Left ventricle myocardium superior (tissue), 1 donor: ENCODE data around the gene TSEN54. TPM values are rescaled to one million over a fixed set of nuclear protein-coding genes. Genes with fewer than 3 reads are reported as not detected.
A peak's percentile ranks its signal among the peaks of the same experiment; 100 is the strongest.

Experiments
- ATAC-seq: fragments of 200-7000 bp; cut with Tn5 transposase; one replicate; pipeline ENCODE4 v1.9.1; 2020; ENCODE audit warnings: mild to moderate bottlenecking, moderate library complexity
- DNase-seq: peaks from one replicate; pipeline ENCODE4 v3.0.0-alpha.2; 2020
- intact Hi-C: fragments of 100-400 bp; cut with micrococcal nuclease; formaldehyde crosslinking; loops from one replicate; pipeline ENCODE4 v1.11.0; 2022
- total RNA-seq: library from RNA; stranded (reverse); fragmentation: NEBNext Ultra II Directional; extraction: Animal tissue kit (Norgen Biotek cat#: 25700); gene quantifications from one replicate; pipeline ENCODE4 v1.2.1, GENCODE V29; 2021
- donor health status: DM: no; HTN: yes; CAD: no; lungs with severe emphysema.

Gene TSEN54
- total RNA-seq, 1 donor from 2014 or later = 8.3 TPM

DNA sequence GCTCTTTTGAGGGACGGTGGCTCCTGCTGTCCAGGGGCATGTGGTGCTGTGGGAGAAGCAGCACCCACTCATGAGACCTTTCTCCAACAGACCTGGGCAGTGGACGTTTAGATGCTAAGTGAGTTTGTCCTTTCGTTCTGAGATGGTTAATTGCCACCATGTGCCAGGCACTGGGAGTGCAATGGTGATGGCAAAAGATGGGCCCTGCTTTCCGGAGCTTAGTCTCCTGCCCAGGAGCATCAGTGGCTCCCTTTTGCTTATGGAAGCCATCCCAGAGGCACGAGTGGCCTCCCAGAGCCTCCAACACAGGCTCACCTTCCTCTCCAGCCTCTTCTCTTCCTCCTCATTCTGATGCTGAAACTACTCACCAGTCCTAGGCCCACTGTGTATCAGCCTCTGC lies 29.4 kb upstream of the TSEN54 start:
- intact Hi-C loops = no loop called here
- ATAC-seq (no peak), DNase-seq (no peak)

DNA sequence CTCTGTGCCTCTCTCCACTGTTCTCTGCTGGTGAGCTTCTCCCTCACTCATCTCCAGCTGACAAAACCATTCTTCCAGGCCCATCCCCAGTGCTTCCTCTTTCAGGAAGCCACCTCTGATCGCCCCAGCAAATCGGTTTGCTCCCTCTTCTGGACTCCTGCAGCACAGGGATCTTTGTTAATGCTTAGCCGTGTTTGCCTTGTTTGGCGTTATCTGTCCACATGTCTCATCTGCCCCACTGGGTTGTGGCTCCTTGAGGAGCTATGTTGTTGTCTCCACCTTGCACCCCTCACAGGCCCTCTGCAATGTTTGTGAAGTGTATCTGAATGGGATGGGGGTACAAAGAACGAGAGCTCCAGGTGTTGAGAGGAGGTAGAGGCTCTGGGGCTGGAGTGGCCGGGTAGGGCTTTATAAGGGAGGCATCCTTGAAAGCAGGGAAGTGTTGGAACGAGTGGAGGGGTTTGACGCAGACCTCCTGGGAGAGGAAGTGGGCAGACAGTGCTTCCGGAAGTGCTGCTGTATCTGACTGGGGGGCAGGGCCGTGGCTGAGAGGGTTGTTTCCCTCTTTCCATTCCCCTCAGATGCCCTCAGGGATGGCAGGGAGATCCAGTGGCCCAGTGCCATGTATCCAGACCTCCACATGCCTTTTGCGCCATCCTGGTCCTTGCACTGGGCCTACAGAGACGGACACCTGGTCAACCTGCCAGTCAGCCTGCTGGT lies 28.8 kb upstream of the TSEN54 start:
- intact Hi-C loops = no loop called here
- DNase-seq = peak; percentile 56

DNA sequence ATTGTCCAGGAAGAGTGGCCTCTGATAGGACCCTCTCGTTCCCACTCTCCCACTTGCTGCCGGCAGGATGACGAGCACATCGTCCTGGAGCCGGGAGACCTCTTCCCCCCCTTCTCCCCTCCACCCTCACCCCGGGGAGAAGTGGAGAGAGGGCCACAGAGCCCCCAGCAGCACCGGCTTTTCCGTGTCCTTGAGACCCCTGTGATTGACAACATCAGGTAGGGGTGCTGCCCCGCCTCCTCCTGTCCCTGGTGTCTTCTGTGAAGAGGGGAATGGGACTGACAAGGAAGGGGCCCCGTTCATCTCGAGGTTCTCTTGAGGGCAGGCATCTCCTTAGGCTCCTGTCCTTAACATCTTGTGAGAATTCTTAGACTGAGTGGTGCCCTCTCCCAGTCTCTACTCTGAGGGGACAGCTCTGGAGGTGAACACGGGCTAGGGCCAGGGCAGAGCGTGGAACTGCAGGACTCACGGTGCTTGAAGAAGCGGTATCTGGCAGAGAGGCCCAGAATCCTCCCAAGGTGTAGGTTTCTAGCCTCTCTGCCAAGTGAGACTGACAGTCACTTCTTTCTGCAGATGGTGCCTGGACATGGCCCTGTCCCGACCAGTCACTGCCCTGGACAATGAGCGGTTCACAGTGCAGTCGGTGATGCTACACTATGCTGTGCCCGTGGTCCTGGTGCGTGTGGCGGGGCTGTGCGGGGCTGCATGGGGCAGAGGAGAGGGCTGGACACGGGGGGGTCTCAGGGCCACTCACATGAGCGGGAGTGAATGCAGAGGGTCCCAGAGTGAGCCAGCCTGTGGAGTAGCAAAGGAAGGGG lies 27.4 kb upstream of the TSEN54 start:
- no peak for DNase-seq
- ATAC-seq = no peak
- intact Hi-C loops = no loop called here

More for the DNA sequence above, 28.8 kb upstream of the TSEN54 start:
- peak; percentile 45 for ATAC-seq

DNA sequence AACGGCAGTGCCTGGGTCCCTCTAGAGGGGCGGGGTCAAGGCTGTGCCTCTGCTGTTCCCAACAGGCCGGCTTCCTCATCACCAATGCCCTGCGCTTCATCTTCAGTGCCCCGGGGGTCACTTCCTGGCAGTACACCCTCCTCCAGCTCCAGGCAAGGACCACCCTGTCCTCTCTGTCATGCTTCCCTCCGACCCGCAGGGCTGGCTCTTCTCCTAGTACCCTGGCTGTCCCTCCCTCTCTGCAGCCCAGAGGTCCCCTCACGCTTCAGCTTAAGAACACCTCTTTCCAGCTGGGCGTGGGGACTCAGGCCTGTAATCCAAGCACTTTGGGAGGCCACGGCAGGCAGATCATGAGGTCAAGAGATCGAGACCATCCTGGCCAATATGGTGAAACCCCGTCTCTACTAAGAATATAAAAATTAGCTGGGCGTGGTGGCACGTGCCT lies 26.8 kb upstream of the TSEN54 start:
- intact Hi-C loops = no loop called here
- ATAC-seq = no peak
- DNase-seq = no peak

DNA sequence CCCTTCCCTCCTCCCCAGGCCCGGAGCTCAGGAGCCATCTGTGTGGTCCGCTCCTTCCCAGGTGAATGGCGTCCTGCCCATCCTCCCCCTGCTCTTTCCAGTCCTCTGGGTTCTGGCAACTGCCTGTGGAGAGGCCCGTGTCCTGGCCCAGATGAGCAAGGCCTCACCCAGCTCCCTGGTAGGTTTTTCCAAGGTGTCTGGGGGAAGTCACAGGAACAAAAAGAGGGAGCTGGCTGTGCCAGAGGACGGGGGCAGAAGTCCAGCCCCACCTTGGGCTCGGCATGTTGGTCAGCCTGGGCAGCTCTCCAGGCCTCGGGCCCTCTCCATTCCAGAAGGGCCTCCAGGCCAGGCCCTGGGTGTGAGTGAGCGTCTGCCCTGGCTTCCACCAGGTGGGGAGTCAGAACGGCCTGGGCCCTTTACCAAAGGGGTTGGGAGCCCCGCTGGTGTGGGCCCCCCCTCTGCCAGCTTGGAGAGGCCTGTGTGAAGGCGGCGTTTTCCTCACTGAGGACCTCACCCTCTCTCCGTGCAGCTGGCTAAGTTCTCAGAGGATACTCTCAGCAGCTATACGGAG lies 26.1 kb upstream of the TSEN54 start:
- ATAC-seq = no peak
- peak; percentile 29 for DNase-seq
- intact Hi-C loops = no loop called here

DNA sequence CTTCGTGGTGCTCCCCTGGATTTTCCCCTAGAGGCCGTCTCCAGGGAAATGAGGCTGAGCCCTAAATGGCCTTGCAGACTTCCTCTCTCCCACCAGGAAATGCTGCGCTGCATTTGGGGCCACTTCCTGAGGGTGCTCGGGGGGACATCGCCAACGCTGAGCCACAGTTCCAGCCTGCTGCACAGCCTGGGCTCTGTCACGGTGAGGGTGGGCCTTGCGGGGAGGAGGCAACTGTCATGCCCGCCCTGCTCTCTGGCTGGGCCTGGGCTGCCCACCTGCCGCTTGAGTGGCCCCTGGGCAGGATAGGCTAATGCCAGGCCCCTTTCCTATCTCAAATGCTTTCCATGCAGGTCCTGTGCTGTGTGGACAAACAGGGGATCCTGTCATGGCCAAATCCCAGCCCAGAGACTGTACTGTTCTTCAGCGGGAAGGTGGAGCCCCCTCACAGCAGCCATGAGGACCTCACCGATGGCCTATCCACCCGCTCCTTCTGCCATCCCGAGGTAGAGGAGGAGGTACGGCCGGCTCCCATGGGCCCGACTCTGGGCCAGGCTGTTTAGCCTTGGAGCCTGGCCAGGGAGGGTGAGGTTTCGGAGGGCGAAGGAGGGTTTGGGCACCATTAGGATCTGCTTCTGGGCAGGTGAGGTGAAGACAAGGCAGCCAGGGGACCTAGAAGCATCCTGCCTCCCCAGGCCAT lies 25.2 kb upstream of the TSEN54 start:
- DNase-seq (no peak), ATAC-seq (no peak)
- intact Hi-C loops = no loop called here

DNA sequence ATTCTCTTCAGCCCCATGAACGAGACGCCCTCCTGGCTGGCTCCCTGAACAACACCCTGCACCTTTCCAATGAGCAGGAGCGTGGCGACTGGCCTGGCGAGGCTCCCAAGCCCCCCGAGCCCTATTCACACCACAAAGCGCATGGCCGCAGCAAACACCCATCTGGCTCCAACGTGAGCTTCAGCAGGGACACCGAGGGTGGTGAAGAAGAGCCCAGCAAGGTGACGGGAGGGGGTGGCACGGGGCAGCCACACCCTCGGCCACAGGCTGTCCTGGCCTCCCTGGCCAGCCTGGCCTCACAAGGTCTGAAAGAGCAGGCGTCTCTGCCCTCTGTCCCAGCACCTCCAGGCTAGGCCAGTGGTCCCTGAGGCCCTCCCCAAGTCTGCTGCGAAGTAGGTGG lies 24.6 kb upstream of the TSEN54 start:
- ATAC-seq = no peak
- intact Hi-C loops = no loop called here

DNA sequence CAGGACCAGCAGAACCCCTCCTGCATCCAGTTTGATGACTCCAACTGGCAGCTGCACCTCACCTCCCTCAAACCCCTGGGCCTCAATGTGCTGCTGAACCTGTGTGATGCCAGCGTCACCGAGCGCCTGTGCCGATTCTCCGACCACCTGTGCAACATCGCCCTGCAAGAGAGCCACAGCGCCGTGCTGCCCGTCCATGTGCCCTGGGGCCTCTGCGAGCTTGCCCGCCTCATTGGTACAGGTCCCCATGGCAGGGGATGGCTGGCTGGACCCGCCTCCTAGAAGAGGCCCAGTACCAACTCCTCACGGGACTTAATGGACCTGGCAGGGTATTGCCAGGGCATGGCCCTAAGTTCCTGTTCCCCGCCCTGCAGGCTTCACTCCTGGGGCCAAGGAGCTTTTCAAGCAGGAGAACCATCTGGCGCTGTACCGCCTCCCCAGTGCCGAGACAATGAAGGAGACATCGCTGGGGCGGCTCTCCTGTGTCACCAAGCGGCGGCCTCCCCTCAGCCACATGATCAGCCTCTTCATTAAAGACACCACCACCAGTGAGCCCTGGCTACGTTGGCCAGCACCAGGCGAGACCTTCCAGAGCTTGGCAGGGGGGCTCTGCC lies 23.7 kb upstream of the TSEN54 start:
- intact Hi-C loops = no loop called here
- ATAC-seq (no peak), DNase-seq (no peak)

More for the DNA sequence above, 24.6 kb upstream of the TSEN54 start:
- no peak for DNase-seq

DNA sequence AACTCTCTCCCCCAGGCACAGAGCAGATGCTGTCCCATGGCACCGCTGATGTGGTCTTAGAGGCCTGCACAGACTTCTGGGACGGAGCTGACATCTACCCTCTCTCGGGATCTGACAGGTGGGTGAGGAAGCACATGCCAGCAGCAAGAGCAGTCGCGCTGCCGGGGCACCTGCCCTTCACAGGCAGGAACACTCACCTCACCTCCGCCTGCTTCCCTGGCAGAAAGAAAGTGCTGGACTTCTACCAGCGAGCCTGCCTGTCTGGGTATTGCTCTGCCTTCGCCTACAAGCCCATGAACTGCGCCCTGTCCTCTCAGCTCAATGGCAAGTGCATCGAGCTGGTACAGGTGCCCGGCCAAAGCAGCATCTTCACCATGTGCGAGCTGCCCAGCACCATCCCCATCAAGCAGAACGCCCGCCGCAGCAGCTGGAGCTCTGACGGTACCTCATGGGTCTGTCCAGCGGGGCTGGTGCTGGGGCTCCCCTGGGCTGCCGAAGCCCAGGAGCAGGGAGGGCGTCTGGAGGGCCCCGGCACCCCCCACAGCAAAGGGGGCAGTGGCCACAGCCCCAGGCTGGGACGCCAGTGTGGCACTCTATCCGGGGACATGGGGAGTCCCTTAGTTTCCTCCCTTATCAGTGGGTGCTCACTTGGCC lies 22.7 kb upstream of the TSEN54 start:
- intact Hi-C loops = no loop called here
- no peak for ATAC-seq
- DNase-seq = no peak

DNA sequence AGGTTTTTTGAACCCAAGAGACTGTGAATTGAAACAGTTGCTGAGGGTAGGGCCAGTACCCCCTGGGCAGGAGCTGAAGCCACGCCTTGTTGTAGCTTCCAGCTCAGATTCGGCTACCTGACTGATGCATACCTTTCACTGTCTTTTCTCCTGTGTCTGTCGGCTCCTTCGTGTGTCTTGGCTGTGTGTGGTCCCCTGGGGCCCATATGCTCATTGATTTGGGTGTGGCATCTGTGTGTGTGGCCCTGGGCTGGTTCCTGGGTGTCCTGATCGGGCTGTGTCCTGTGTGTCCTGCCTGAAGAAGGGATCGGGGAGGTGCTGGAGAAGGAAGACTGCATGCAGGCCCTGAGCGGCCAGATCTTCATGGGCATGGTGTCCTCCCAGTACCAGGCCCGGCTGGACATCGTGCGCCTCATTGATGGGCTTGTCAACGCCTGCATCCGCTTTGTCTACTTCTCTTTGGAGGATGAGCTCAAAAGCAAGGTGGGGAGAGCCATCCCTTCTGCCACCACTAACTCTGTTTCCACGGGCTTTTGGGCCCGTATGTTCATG lies 21.9 kb upstream of the TSEN54 start:
- ATAC-seq = no peak
- no peak for DNase-seq
- intact Hi-C loops = no loop called here

DNA sequence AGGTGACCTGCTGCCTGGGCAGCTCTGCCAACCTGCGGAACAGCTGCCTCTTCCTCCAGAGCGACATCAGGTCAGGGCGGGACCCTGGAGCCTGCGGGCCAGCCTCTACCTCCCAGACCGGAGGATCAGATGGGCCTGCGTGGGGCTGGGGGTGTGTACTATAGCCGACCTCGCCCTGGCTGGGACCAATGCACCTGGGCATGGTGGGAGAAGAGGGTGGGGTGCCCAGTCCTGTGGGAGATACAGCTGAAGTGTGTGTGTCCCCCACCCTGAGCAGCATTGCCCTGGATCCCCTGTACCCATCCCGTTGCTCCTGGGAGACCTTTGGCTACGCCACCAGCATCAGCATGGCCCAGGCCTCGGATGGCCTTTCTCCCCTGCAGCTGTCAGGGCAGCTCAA lies 20.3 kb upstream of the TSEN54 start:
- intact Hi-C loops = no loop called here
- ATAC-seq = no peak
- DNase-seq = peak; percentile 28

DNA sequence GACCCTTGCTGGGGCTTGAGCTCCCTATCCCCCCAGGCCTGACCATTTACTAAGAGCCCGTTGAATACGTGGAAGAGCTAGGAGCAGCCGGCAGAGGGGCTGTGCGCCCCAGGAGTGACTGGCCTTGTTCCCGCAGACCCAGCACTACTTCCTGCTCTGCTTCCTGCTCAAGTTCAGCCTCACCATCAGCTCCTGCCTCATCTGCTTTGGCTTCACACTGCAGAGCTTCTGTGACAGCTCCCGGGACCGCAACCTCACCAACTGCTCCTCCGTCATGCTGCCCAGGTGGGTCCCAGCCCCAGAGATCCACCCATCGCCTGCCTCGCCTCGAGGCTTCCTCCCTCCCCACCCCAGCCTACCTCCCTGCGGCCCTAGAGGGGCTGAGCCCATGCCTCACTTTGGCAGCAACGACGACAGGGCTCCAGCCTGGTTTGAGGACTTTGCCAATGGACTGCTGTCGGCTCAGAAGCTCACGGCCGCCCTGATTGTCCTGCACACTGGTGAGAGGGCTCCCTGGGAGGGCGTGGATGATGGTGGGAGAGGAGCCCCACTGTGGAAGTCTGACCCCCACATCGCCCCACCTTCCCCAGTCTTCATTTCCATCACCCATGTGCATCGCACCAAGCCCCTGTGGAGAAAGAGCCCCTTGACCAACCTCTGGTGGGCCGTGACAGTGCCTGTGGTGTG lies 18.1 kb upstream of the TSEN54 start:
- intact Hi-C loops = no loop called here
- DNase-seq (peak; percentile 31), ATAC-seq (no peak)

DNA sequence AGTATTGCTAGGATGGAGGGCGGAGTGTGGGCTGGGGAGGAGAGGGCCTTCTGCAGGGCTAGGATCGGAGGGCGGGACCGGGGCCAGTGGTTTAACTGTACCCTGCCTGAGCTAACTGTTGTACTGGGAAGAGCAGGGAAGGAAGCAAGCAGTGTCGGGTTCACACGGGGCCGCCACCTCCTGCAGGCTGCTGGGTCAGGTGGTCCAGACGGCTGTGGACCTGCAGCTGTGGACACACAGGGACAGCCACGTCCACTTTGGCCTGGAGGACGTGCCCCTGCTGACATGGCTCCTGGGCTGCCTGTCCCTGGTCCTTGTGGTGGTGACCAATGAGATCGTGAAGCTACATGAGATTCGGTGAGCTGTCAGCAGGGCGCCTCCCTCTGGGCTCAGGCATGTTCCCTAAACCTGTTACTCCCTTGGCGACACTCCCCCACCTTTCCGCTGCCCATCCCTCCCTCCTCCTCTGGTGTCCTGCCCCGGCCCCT lies 17.6 kb upstream of the TSEN54 start:
- peak; percentile 3 for ATAC-seq
- intact Hi-C loops = no loop called here
- peak; percentile 37 for DNase-seq

DNA sequence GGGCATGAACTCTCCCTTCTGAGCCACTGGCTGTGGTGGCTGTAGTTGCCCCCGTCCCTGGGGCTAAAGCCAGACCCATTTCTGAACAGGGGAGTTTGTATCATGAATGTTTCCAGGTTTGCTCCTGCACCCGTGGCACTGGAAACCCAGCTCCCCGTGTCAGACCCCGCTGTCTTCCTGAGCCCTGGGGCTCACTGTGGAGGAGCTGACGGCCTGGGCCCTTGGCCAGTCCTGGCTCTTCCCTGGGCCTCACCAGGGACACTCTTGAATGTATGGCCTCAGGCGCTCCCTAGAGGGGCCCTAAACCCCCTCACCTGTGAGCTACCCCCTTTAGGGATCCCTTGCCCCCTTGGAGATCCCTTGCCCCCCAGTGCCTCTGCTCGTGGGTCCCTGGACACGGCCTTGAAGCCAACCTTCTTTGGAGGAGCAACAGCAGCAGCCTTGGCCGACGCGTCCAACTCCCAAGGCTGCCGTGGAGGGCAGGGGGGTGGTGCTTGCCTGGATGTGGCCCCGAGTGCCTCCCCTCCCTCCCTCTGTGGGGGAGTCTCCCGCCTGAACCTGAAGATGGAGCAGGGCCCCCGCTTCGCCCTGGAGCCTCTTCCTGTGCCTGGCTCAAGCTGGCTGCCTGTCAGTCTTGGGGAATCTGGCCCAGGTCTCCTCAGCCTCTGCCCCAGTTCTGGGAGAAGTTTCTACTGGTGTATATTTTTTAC lies 16.9 kb upstream of the TSEN54 start:
- DNase-seq (no peak), ATAC-seq (no peak)
- intact Hi-C loops = no loop called here

DNA sequence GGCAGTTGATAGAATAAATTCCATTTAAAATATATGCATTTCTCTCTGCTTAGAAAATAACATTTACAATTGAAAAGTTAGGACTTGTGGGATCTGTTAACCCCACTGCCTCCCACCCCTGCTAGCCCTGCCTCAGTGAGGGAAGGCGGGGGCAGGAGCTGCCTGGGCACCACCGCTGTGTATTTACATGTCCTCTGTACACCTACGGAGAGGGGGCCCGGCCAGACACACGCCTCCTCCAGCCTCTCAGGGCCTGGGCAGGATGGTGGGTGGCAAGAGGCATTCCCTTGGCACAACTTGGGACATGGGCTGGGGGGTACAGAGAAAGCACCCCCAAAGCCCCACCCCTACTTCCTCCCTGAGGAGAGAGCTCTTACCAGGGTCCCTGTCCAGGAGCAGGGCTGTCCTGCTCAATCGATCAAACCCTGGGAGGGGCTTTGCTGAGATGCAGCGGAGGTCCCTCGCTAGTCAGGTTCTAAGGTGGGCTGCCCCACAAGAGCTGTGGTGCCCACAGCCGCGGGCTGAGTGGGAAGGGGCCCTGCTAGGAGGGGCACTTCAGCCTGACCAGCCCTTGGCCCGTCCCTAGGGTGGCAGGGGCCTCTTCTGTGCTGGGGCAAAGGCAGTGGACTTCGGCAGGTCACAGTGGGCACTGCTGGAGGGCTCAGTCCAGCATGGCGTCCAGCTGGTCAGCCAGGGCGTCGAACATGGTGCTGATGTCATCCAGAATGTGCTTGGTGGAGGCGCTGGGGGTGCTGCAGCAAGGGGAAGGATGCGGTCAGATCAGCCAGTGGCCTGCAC lies 15.7 kb upstream of the TSEN54 start:
- ATAC-seq (no peak), DNase-seq (no peak)
- intact Hi-C loops = no loop called here

DNA sequence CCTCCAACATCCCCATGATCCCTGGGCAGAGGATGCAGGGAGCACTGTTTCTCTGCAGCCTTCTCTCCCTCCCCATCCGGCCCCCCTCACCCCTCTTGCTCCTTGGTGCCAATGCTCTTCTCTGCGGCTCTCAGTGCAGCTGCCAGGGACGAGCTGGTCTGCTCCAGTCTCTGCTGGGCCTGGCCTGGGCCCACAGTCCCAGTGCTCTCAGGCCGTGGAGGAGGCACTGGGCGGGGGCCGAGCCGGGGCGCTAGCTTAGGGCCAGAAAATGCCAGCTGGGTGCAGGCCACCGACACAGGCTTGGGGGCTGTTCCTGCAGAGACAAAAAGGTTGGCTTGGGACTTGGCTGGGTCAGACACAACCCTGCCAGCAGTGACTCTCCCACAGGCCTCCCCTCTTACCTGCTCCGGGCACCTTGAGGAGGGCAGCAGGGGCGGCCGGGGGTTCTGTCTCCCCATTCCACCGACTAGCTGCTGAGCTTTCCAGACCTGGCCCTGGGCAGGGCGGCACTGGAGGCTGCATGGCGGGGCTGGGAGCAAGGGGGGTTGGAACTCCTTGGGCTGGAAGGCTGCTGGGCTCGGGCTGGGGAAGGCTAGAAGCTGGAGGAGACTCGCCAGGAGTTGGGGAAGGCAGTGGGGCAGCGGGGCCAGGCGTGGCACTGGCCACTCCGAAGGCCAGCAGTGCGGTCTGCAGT lies 14.8 kb upstream of the TSEN54 start:
- ATAC-seq (peak; percentile 44), DNase-seq (peak; percentile 58)
- intact Hi-C loops = no loop called here
